WTC11 (cell line): ENCODE measurements around the gene CGRRF1. TPM values are rescaled to one million over a fixed set of nuclear protein-coding genes. Genes with fewer than 3 reads are reported as not detected.

ENCODE experiments used
- ATAC-seq: fragments of 200-7000 bp; cut with Tn5 transposase; 2 replicates; pipeline ENCODE4 v1.10.0; 2021; ENCODE audit warnings: mild to moderate bottlenecking, moderate library complexity
- CTCF ChIA-PET: fragments of 300-600 bp; sonication (Branson Sonifier 250); formaldehyde crosslinking; loops from one replicate; lab custom pipeline; 2021; ENCODE audit warnings: antibody characterized with exemption; lab: Charles Lee
- POLR2A ChIA-PET: fragments of 350-600 bp; sonication (Branson Sonifier 250); formaldehyde crosslinking; loops from one replicate; lab custom pipeline; 2021; ENCODE audit warnings: antibody characterized with exemption; lab: Charles Lee
- DNase-seq: peaks from one replicate; pipeline ENCODE4 v3.0.0; 2021; ENCODE audit warnings: low spot score
- H3K27ac Mint-ChIP-seq: 2 replicates; pipeline ENCODE4 v1.8.0; 2021; ENCODE audit warnings: mixed read lengths
- H3K27me3 Mint-ChIP-seq: 2 replicates; pipeline ENCODE4 v1.8.0; 2021; ENCODE audit warnings: low read depth, mild to moderate bottlenecking, moderate library complexity, mixed read lengths
- H3K36me3 Mint-ChIP-seq: 2 replicates; pipeline ENCODE4 v1.8.0; 2021; ENCODE audit warnings: mixed read lengths
- H3K4me1 Mint-ChIP-seq: 2 replicates; pipeline ENCODE4 v1.8.0; 2022; ENCODE audit warnings: mixed read lengths
- H3K4me3 Mint-ChIP-seq: 2 replicates; pipeline ENCODE4 v1.8.0; 2021; ENCODE audit warnings: mild to moderate bottlenecking, moderate library complexity, mixed read lengths
- H3K9me3 Mint-ChIP-seq: 2 replicates; pipeline ENCODE4 v1.8.0; 2021; ENCODE audit warnings: mixed read lengths
- AFF4 ChIP-seq: sonication (generic); formaldehyde crosslinking; IDR thresholded peaks from 2 replicates; pipeline ENCODE4 v1.8.1; 2023; ENCODE audit warnings: mild to moderate bottlenecking, missing genetic modification reagents, borderline replicate concordance
- CBFB ChIP-seq: sonication (generic); formaldehyde crosslinking; IDR thresholded peaks from 2 replicates; pipeline ENCODE4 v1.8.1; 2022; ENCODE audit warnings: mild to moderate bottlenecking, low read depth, missing genetic modification reagents
- CDX4 ChIP-seq: fragments of 250-450 bp; sonication (Bioruptor Pico); IDR thresholded peaks from 2 replicates; pipeline ENCODE4 v1.9.0; 2021; ENCODE audit warnings: moderate library complexity, mild to moderate bottlenecking, inconsistent platforms, borderline replicate concordance
- E2F4 ChIP-seq: sonication (generic); formaldehyde crosslinking; IDR thresholded peaks from 2 replicates; pipeline ENCODE4 v1.8.1; 2022; ENCODE audit warnings: low read depth, mild to moderate bottlenecking, moderate library complexity, missing genetic modification reagents, borderline replicate concordance
- GTF2I ChIP-seq: fragments of 250-450 bp; sonication (Bioruptor Pico); conservative IDR thresholded peaks from 2 replicates; pipeline ENCODE4 v1.4.0; 2021; ENCODE audit warnings: mild to moderate bottlenecking
- HMGXB4 ChIP-seq: sonication (generic); formaldehyde crosslinking; IDR thresholded peaks from 2 replicates; pipeline ENCODE4 v1.8.1; 2023; ENCODE audit warnings: mild to moderate bottlenecking, moderate library complexity, missing genetic modification reagents
- NFYB ChIP-seq: sonication (generic); formaldehyde crosslinking; conservative IDR thresholded peaks from 2 replicates; pipeline ENCODE4 v1.8.0; 2022; ENCODE audit warnings: low read depth, missing genetic modification reagents
- RORB ChIP-seq: fragments of 250-450 bp; sonication (Bioruptor Pico); IDR thresholded peaks from 2 replicates; pipeline ENCODE4 v1.9.0; 2021; ENCODE audit warnings: mild to moderate bottlenecking
- SMAD4 ChIP-seq: sonication (generic); formaldehyde crosslinking; IDR thresholded peaks from 2 replicates; pipeline ENCODE4 v1.8.0; 2022; ENCODE audit warnings: mild to moderate bottlenecking, missing genetic modification reagents
- TEAD4 ChIP-seq: sonication (generic); formaldehyde crosslinking; IDR thresholded peaks from 2 replicates; pipeline ENCODE4 v1.8.0; 2022; ENCODE audit warnings: mild to moderate bottlenecking, missing genetic modification reagents
- ZBTB21 ChIP-seq: sonication (generic); formaldehyde crosslinking; IDR thresholded peaks from 2 replicates; pipeline ENCODE4 v1.8.1; 2023; ENCODE audit warnings: mild to moderate bottlenecking, missing genetic modification reagents, borderline replicate concordance
- ZBTB43 ChIP-seq: sonication (generic); formaldehyde crosslinking; IDR thresholded peaks from 2 replicates; pipeline ENCODE4 v1.8.1; 2023; ENCODE audit warnings: mild to moderate bottlenecking, missing genetic modification reagents
- ZMAT4 ChIP-seq: fragments of 250-450 bp; sonication (Bioruptor Pico); IDR thresholded peaks from 2 replicates; pipeline ENCODE4 v1.9.0; 2021; ENCODE audit warnings: mild to moderate bottlenecking
- ZNF219 ChIP-seq: sonication (generic); formaldehyde crosslinking; IDR thresholded peaks from 2 replicates; pipeline ENCODE4 v1.8.0; 2023; ENCODE audit warnings: missing genetic modification reagents, mild to moderate bottlenecking, borderline replicate concordance
- ZNF281 ChIP-seq: sonication (generic); formaldehyde crosslinking; IDR thresholded peaks from 2 replicates; pipeline ENCODE4 v1.8.0; 2023; ENCODE audit warnings: mild to moderate bottlenecking, missing genetic modification reagents
- total RNA-seq: library from RNA; stranded (reverse); gene quantifications from 3 replicates; pipeline ENCODE4 v1.2.3, GENCODE V29; 2021

The CGRRF1 gene
- total RNA-seq, 1 experiment from 2014 or later: 15.1 TPM

- TF ChIP-seq ZNF281 (no peak), TEAD4 (CRISPR knock-in tag) (no peak), ZBTB21 (CRISPR knock-in tag) (no peak), NFYB (no peak), ZBTB43 (CRISPR knock-in tag) (no peak), ZNF219 (CRISPR knock-in tag) (no peak), GTF2I (CRISPR knock-in tag) (no peak), E2F4 (CRISPR knock-in tag) (no peak), CBFB (CRISPR knock-in tag) (no peak), ZMAT4 (CRISPR knock-in tag) (no peak), AFF4 (CRISPR knock-in tag) (no peak), SMAD4 (CRISPR knock-in tag) (no peak), RORB (CRISPR knock-in tag) (no peak), HMGXB4 (CRISPR knock-in tag) (no peak), CDX4 (CRISPR knock-in tag) (no peak)
These were observed 72.6 kb downstream of the CGRRF1 start for GRCh38 chr14:54582334-54582733.

More at GRCh38 chr14:54582334-54582733, 72.6 kb downstream of the CGRRF1 start:
- DNase-seq (no peak), ATAC-seq (no peak)
- Mint-ChIP-seq H3K9me3 (no peaks in the 10 kb centered on the region), H3K27ac (no peak overlapping the region), H3K27me3 (no peaks in the 10 kb centered on the region), H3K4me3 (no peak overlapping the region), H3K36me3 (no peaks in the 10 kb centered on the region), H3K4me1 (no peaks in the 10 kb centered on the region)
- CTCF ChIA-PET: interaction anchor here (1.0 to 1.6 kb wide), 3 partner anchors 18 to 192 kb away, joined by 4 to 6 read pairs (median 5); no protein-coding TSS in a partner anchor
- POLR2A ChIA-PET: no interaction called here
